ENCODE measurements around the gene PSMA7. TPM values are rescaled to one million over a fixed set of nuclear protein-coding genes. Genes with fewer than 3 reads are reported as not detected.
"Not testable (repeated sequence)": the region's sequence is repeated elsewhere in the genome, so short reads cannot be mapped to it uniquely, and the experiment has no call there.

The PSMA7 gene
- total and polyA plus RNA-seq, 2 of the 8 experiments (the other 6 are each of a cell fraction or from before 2014, with no cell fraction given): 361 to 648 TPM

DNA sequence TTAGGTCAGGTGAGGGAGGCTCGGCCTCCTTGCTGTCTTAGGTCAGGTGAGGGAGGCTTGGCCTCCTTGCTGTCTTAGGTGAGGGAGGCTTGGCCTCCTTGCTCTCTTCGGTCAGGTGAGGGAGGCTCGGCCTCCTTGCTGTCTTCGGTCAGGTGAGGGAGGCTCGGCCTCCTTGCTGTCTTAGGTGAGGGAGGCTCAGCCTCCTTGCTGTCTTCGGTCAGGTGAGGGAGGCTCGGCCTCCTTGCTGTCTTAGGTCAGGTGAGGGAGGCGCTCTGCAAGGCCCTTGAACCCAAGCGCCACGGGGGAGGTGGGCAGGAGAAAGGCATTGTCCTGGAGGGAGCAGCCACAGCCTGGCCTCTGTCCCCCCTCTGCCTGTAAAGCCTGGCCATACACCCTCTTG lies 5.2 kb upstream of the PSMA7 start:
- FAIRE-seq: not testable (repeated sequence)

More for the DNA sequence above, 5.2 kb upstream of the PSMA7 start:
- H3K9me3 ChIP-seq (ENCODE audit: insufficient read depth in 2 of 2, low read depth in 1 of 2, low read length in 1 of 2); H3K56ac ChIP-seq (replicated peaks; ENCODE audit: insufficient read length, low read depth, low read length); H4K5ac ChIP-seq (ENCODE audit: insufficient read length, low read depth, low read length); H2BK120ac ChIP-seq (replicated peaks; ENCODE audit: low read depth, low read length); H3K14ac ChIP-seq (ENCODE audit: insufficient read length); H3K27ac ChIP-seq (ENCODE audit: low read depth, low read length); H2BK5ac ChIP-seq (ENCODE audit: low read depth, low read length); H2BK20ac ChIP-seq (ENCODE audit: low read length); H3K18ac ChIP-seq (ENCODE audit: extremely low read depth, low read length); H4K91ac ChIP-seq (replicated peaks; ENCODE audit: insufficient read length, low read length); H2AFZ ChIP-seq (ENCODE audit: low read length); H2BK15ac ChIP-seq (ENCODE audit: low read length); CTCF ChIA-PET (ENCODE audit: partially characterized antibody); H2BK12ac ChIP-seq (ENCODE audit: low read depth, low read length); DNase-seq (ENCODE audit: low read depth in 1 of 2, low spot score in 2 of 2); H3K23me2 ChIP-seq (ENCODE audit: low read depth, low read length); H3K4ac ChIP-seq (replicated peaks; ENCODE audit: insufficient read length, low read depth, low read length); H4K8ac ChIP-seq (ENCODE audit: extremely low read depth, insufficient read depth, low read length); H3K4me2 ChIP-seq (ENCODE audit: insufficient read depth in 1 of 2, low read depth in 2 of 2, low read length in 2 of 2); H3K4me3 ChIP-seq (ENCODE audit: extremely low read depth in 1 of 4, insufficient read depth in 2 of 4, low read depth in 3 of 4, low read length in 4 of 4); H3K23ac ChIP-seq (ENCODE audit: insufficient read length); H3K27me3 ChIP-seq (replicated peaks in 1 of 4; ENCODE audit: control insufficient read depth in 3 of 4, extremely low read depth in 1 of 4, insufficient read depth in 3 of 4, low read length in 3 of 4); H3K9ac ChIP-seq (replicated peaks in 1 of 4; ENCODE audit: extremely low read depth in 1 of 4, low read depth in 3 of 4, low read length in 3 of 4): not testable (repeated sequence)
- Histone ChIP-seq H3K79me2 (ENCODE audit: control insufficient read depth in 1 of 2, insufficient read depth in 2 of 2, low read length in 2 of 2) (peaks cover 58 to 93% of the 10 kb centered on the region in 2 experiments), H4K20me1 (replicated peaks in 1 of 2; ENCODE audit: control insufficient read depth in 1 of 2, insufficient read depth in 2 of 2, low read length in 2 of 2) (peaks cover 50 to 55% of the 10 kb centered on the region in 2 experiments), H3K36me3 (ENCODE audit: control insufficient read depth in 2 of 4, insufficient read depth in 4 of 4, low read length in 3 of 4) (peaks cover 0 to 11% (median 8%) of the 10 kb centered on the region in 4 experiments; a peak in 6 of 8 replicates), H3K4me1 (replicated peaks in 1 of 4; ENCODE audit: control insufficient read depth in 3 of 4, insufficient read depth in 4 of 4, low read length in 3 of 4) (peaks cover 0 to 19% (median 8%) of the 10 kb centered on the region in 4 experiments; a peak in 6 of 7 replicates), H3K79me1 (ENCODE audit: low read depth, low read length) (peaks cover 51% of the 10 kb centered on the region), H2AK5ac (ENCODE audit: low read depth, low read length) (peak overlapping the region; percentile 95; the same call in 1 of the 2 replicates)
- 89% methylated on average over 9 of the region's 10 CpGs; no CpG with 5 or more reads in 1 of the 2 experiments for WGBS, 2 experiments (ENCODE audit: extremely low coverage in 1 of 2, insufficient coverage in 1 of 2, insufficient read length in 1 of 2, insufficient replicate concordance in 2 of 2, low coverage in 1 of 2, low lambda C conversion rate in 2 of 2, missing lambda C conversion rate in 1 of 2)
- POLR2A ChIA-PET (ENCODE audit: partially characterized antibody): interaction anchor here (0.7 to 1.0 kb wide), 3 partner anchors 8 to 137 kb away, joined by 3 to 4 read pairs (median 3); no protein-coding TSS in a partner anchor
